ENCODE data around the gene SIRT7.

DNA sequence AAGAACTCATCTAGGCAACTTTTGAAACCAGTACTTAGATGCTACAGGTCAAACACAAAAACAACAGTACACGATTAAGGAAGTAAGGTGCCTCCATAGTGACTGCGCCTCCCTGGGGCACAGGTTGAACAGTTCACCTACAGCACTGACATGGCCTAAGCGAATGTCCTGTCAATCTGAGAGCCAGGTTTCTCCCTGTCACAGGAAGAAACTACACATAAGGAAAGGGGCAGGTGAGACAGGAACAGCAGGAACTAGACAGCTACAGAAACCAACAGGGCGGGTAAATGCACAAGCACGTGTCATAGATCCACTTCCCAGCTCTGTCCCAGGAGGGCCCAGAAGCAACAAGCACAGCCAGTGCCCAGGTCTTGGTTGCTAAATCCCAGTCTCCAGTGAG, 38.9 kb downstream of the SIRT7 start:
- no peak for TF ChIP-seq POLR2A (IDR thresholded peaks at IDR 0.05; ENCODE audit: low read depth, low read length)
- no peak for TF ChIP-seq CTCF (IDR thresholded peaks at IDR 0.05; ENCODE audit: extremely low read depth in 1 of 2, insufficient read depth in 1 of 2, low read depth in 1 of 2, low read length in 2 of 2)
